ENCODE results near the gene SAPCD2.

DNA sequence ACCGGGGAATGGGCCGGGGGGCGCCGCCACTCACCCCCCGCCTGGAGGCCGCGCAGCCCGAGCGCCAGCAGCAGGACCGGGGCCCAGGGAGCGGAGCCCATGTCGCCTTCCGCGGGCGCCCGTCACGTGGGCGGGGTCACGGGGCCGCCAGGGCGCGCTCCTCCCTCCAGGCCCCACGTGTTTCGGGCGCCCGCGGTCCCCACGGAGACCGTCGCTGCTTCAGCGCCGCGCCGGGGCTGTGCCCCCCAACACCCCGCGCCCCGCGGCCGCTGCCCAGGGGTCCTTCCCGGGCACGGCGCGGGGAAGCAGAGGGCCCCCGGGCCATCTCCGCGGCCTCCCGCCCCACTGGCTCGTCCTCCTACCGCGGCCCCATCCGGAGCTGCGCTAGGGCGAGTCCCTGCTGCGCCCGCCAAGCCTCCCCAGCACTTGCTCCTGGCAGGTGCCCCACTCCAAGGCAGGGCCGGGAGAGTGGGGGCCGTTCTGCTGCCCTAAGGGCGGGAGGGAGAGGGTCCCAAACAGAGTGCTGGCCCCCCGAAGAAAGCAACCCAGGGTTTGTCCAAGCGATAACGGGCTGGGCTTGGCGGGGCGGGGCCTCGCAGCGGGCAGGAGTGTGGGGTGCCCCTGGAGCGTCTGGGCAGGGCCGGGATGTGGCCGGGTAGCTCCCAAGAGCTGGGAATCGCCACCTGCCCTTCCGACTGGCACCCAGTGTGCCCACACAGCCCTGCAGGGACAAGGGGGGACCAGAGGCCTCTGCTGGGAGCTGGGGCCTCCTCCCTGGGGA, 44.4 kb upstream of the SAPCD2 start, which contains the start of gene DPP7:
- no peak; the same call in 1 of the 2 replicates for TF ChIP-seq ZFX (IDR thresholded peaks at IDR 0.05)
- TF ChIP-seq, protein P1, sequence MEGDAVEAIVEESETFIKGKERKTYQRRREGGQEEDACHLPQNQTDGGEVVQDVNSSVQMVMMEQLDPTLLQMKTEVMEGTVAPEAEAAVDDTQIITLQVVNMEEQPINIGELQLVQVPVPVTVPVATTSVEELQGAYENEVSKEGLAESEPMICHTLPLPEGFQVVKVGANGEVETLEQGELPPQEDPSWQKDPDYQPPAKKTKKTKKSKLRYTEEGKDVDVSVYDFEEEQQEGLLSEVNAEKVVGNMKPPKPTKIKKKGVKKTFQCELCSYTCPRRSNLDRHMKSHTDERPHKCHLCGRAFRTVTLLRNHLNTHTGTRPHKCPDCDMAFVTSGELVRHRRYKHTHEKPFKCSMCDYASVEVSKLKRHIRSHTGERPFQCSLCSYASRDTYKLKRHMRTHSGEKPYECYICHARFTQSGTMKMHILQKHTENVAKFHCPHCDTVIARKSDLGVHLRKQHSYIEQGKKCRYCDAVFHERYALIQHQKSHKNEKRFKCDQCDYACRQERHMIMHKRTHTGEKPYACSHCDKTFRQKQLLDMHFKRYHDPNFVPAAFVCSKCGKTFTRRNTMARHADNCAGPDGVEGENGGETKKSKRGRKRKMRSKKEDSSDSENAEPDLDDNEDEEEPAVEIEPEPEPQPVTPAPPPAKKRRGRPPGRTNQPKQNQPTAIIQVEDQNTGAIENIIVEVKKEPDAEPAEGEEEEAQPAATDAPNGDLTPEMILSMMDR (conservative IDR thresholded peaks at IDR 0.05) = no peak
